LNCaP clone FGC (cell line): ENCODE measurements around the gene JOSD1.
"Not testable (repeated sequence)": the region's sequence is repeated elsewhere in the genome, so short reads cannot be mapped to it uniquely, and the experiment has no call there.

Experiments
- DNase-seq: peaks from one replicate; pipeline ENCODE4 v3.0.0-alpha.2; 2011; ENCODE audit warnings: low read depth
- H3K4me3 ChIP-seq: 2 replicates; pipeline ENCODE4 v1.5.1; 2011; ENCODE audit warnings: mild to moderate bottlenecking, low read depth, low read length, control low read depth
- TF ChIP-seq, protein P1 (sequence below): IDR thresholded peaks from 2 replicates; pipeline ENCODE4 v1.5.1; 2012; ENCODE audit warnings: mild to moderate bottlenecking; ENCODE audit not compliant: control insufficient read depth, insufficient read depth; ENCODE audit errors: extremely low read depth

Gene JOSD1

GRCh38 chr22:38649841-38650522 is 50.8 kb downstream of the JOSD1 start:
- H3K4me3 ChIP-seq, result no peak overlapping the region
- TF ChIP-seq, protein P1, sequence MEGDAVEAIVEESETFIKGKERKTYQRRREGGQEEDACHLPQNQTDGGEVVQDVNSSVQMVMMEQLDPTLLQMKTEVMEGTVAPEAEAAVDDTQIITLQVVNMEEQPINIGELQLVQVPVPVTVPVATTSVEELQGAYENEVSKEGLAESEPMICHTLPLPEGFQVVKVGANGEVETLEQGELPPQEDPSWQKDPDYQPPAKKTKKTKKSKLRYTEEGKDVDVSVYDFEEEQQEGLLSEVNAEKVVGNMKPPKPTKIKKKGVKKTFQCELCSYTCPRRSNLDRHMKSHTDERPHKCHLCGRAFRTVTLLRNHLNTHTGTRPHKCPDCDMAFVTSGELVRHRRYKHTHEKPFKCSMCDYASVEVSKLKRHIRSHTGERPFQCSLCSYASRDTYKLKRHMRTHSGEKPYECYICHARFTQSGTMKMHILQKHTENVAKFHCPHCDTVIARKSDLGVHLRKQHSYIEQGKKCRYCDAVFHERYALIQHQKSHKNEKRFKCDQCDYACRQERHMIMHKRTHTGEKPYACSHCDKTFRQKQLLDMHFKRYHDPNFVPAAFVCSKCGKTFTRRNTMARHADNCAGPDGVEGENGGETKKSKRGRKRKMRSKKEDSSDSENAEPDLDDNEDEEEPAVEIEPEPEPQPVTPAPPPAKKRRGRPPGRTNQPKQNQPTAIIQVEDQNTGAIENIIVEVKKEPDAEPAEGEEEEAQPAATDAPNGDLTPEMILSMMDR, result no peak
- no peak for DNase-seq

DNA sequence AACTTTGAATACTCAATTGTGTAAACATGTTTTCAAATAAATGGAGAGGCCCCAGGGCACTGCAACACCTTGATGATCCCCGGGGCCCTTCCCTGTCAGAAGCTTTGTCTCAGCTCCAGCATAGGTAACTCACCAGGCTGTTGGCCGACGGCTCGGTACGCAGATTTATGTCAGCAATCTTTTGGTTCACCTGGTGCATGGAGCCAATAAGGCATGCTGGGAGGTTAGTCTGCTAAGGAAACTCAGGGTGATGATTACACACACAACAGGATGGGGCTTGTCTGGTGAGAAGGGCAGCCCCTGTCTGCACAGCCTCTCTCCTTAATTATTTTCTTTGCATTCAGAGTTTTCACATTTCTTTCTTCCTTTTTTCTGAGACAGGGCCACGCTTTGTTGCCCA is 55.3 kb downstream of the JOSD1 start:
- no peak for DNase-seq
- H3K4me3 ChIP-seq, result no peak overlapping the region
- TF ChIP-seq, protein P1, result no peak

GRCh38 chr22:38644245-38644644 is 56.5 kb downstream of the JOSD1 start:
- not testable (repeated sequence) for H3K4me3 ChIP-seq, DNase-seq

GRCh38 chr22:38641476-38642040 is 59.2 kb downstream of the JOSD1 start:
- TF ChIP-seq, protein P1, result no peak
- no peak for DNase-seq
- H3K4me3 ChIP-seq, result no peak overlapping the region

DNA sequence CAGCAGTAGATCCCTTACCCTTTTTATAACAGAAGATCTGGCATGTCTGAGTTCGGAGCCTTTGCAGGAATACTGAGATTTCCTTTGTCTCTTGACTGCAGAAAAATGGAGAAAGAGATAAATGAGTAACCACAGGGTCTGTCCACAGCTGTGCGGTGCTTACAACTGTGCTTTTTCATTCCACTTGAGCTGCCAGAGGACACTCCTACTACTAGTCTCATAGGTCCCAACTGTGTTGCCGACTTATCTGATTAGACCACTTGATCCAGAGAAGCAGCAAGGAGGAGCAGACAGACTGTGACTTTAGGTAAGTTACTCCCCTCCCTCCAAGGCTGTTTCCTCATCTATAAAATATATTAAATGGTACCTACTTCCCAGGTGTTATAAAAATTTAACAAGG is 62.0 kb downstream of the JOSD1 start:
- TF ChIP-seq, protein P1, result no peak
- H3K4me3 ChIP-seq, result no peak overlapping the region
- DNase-seq, result no peak

DNA sequence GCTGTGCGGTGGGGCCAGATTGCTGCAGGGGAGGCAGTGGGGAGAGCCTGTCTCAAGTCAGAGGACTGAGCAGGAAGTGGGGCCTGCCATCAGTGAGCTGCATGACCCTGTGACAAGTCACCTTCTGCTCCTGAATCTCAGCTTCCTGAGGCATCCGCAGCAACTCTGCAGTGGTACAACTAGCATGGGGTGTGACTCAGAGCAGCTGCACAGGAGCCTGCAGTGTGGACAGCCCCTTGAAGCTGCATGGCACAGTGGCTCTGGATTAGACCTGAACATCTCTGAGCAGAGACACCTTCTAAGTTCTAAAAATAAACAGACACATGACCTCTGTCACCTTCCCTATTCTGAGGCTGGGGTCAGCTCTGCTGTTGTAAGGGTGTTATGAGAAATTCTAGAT is 62.5 kb downstream of the JOSD1 start:
- DNase-seq, result no peak
- no peak overlapping the region for H3K4me3 ChIP-seq
- TF ChIP-seq, protein P1, result no peak
